ENCODE results near the gene OR8D1.

Gene OR8D1

DNA sequence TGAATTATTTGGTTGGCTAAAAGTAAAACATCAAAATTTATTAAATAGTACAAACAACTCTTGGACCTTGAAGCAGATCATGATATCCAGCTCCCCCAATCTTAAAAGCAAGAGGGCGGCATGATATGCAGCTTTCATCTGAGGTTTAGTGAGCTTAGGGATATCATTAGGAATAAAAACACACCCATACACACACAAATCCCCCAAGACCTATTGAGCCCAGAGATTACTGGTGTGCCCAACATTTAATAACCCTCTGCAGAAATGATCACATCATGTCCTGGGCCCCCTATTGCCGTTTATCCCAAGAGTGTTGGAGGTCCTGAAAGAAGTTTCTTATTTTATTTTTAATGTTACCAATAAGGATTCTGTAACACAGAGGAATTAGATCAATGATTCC is at the start of gene OR8D1:
OR8D1 (minus strand) TSS at position 101 of the 400 bp plus-strand sequence. CDS start 3,183 bp downstream, outside the sequence.
- Mint-ChIP-seq H3K27ac (no peak within 1 kb of the TSS), H3K27me3 (peaks cover 9% of the 10 kb centered on the region), H3K4me3 (no peak within 1 kb of the TSS), H3K4me1 (no peaks in the 10 kb centered on the region), H3K9me3 (no peaks in the 10 kb centered on the region), H3K36me3 (no peaks in the 10 kb centered on the region)
- ATAC-seq: no peak

DNA sequence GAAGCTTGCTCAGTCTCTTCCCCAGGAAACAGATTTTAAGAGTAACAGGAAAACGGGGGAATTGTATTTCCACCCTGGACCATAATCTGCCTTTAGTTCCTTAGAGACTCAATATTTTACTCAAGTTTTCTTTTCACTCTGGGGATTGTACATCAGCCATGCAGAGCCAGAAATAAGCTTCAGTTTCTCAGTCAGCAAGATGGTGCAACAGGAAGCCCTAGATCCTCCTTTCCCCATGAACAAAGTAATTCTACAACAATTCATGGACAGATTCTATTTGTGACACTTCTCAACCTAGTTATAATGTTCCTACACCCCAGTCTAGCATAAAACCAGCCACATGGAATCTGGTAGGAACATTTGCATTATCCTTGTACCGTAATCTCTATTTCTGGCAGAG is 45.8 kb upstream of the OR8D1 start:
- Mint-ChIP-seq H3K9me3 (peaks cover 3% of the 10 kb centered on the region), H3K27ac (no peak overlapping the region), H3K4me3 (no peak overlapping the region), H3K4me1 (no peaks in the 10 kb centered on the region), H3K27me3 (no peaks in the 10 kb centered on the region), H3K36me3 (no peaks in the 10 kb centered on the region)
- ATAC-seq: no peak

DNA sequence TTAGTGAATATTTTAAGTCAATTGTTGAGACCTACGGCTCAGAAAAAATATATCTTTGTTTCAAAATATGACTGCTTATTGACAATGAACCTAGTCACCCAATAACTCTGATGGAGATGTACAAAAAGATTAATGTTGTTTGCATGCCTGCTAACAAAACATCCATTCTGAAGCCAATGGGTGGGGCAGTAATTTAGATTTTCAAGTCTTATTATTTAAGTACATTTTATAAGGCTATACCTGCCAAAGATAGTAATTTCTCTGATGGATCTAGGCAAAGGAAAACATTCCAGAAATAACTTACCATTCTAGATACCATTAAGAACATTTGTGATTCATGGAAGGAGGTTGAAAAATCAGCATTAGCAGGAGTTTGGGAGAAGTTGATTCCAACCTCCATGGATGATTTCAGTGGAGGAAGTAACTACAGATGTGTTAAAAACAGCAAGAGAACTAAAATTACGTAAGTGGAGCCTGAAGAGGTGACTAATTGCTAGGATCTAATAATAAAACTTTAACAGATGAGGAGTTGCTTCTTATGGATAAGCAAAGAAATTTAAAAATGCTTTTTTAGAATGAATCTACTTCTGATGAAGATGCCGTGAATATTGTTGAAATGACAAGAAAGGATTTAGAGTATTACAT is 32.7 kb upstream of the OR8D1 start:
- no peak overlapping the region for H3K4me3 Mint-ChIP-seq
- H3K27me3 Mint-ChIP-seq: peaks cover 10% of the 10 kb centered on the region
- no peak for ATAC-seq
- H3K4me1 Mint-ChIP-seq: no peaks in the 10 kb centered on the region
- no peaks in the 10 kb centered on the region for H3K36me3 Mint-ChIP-seq
- peaks cover 7% of the 10 kb centered on the region for H3K9me3 Mint-ChIP-seq
- H3K27ac Mint-ChIP-seq: no peak overlapping the region

DNA sequence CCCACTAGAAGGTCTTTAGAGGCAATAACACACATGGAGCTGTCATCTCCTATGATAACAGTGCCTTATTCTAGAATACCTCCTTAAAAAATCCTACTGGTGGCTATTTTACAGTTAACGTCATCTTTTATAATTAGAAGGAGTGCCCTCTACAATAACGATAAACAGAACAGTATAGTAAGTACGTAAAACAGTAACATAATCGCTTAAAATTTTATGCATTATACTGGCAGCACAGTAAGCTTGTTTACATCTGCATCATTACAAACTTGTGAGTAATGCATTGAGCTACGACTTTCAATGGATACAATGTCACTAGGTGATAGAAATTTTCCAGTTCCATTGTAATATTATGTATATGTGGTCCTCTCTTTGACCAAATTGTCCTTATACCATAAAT is 30.6 kb upstream of the OR8D1 start:
- Mint-ChIP-seq H3K4me1 (peaks cover 3% of the 10 kb centered on the region), H3K4me3 (no peak overlapping the region)
- no peak for ATAC-seq

DNA sequence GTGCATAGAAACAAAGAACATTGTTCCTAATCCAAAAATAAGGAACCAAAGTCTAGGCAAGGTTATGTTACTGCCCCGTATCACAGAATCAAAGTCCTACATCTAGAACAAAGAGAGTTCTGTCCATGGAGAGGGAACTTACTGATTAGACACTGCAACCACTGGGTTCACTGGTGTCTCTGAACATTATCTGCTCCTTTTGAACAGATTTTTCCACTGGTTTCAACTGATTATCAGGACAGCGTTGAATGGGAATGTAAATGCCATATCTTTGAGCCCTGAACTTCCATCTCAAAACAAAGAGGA is 26.3 kb upstream of the OR8D1 start:
- Mint-ChIP-seq H3K9me3 (no peaks in the 10 kb centered on the region), H3K27ac (no peak overlapping the region), H3K36me3 (no peaks in the 10 kb centered on the region), H3K4me3 (no peak overlapping the region), H3K27me3 (no peaks in the 10 kb centered on the region), H3K4me1 (peaks cover 8% of the 10 kb centered on the region)
- ATAC-seq: no peak

More for the DNA sequence above, 30.6 kb upstream of the OR8D1 start:
- Mint-ChIP-seq H3K27ac (no peak overlapping the region), H3K9me3 (peaks cover 4% of the 10 kb centered on the region), H3K36me3 (no peaks in the 10 kb centered on the region), H3K27me3 (peaks cover 10% of the 10 kb centered on the region)

DNA sequence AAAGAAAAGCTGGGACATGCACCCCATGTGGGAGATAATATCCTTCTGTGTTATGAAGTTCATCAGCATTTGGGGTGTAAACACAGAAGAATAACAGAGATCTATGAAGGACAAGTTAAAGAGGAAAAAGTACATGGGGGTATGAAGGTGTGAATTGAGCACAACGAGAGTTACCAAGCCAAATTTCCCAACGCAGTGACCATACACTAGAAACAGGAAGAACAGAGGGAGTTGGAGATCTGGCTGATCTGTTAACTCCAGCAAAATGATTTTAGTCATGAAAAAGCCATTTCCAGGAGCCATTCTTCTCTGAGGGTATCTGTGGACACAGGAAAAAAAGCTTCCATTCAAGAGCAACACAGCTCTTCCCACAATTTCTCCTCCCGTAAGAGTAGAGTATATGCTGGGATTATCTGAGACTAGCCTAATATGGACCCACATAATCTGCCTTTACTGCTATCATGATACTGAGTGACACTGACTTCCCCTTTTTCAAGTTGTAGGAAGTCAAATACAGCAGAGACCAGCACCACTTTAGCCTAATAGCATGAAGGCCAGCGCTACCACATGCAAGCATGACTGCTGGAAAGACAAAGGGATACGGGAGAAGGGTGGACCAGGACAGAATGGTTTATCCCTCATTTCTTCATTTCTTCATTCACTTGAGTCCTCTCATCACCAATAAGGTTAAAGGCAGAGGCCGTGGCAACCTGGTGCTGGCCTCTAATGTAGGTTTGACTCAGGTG is 25.8 kb upstream of the OR8D1 start:
- Mint-ChIP-seq H3K4me1 (peaks cover 8% of the 10 kb centered on the region), H3K27me3 (no peaks in the 10 kb centered on the region), H3K36me3 (no peaks in the 10 kb centered on the region), H3K27ac (no peak overlapping the region), H3K4me3 (no peak overlapping the region), H3K9me3 (no peaks in the 10 kb centered on the region)
- ATAC-seq: no peak

DNA sequence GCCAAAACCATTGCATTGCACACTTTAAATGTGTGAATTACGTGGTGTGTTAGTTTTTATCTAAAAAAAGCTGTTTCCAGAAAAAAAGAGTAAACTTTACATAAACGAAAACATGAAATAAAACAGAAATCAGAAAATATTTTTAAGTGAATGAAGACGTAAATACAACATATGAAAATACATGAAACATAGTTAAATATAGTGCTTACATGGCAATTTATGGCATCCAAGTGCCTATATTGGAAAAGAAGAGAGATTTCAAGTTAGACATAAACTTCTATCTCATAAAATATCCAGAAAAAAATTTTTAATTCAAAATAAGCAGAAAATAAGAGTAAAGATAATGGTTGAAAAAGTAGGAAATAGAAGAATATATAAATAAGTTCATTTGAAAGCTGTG is 18.1 kb upstream of the OR8D1 start:
- no peaks in the 10 kb centered on the region for H3K27me3 Mint-ChIP-seq
- H3K27ac Mint-ChIP-seq: no peak overlapping the region
- ATAC-seq: no peak
- H3K4me1 Mint-ChIP-seq: peaks cover 21% of the 10 kb centered on the region
- no peaks in the 10 kb centered on the region for H3K9me3 Mint-ChIP-seq
- H3K36me3 Mint-ChIP-seq: no peaks in the 10 kb centered on the region
- H3K4me3 Mint-ChIP-seq: no peak overlapping the region

DNA sequence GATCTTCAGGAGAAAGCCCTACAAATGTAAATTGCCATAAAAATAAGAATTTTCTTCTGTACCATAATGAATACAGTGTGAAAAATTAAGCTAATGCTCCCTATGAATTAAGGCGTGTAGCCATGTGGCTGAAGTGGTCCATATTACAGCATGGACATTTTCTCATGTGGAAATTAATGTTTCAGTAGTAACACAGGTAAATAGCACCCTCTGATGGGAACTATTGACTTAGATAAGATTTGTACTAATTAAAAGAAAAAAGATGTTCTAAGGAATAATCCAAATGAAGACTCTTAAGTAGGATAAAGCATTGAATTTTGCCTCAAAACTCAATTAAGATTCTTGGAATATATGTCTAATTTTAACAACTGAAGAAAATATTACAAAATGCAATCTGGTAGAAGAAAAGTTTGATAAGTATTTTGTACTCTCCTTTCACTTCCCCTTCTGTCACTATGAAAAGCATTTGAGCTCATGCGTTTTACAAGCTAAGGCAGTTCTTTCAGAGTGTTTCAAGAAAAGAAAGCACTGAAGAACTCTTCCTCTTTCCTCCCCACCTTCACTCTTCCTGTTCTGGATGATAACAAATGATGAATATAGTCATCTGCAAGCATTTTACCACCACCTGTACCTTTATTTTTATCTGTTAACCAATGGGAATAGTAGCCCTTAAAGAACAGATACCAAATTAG is 16.2 kb upstream of the OR8D1 start:
- no peaks in the 10 kb centered on the region for H3K9me3 Mint-ChIP-seq
- peak; percentile 85 for ATAC-seq
- H3K36me3 Mint-ChIP-seq: no peaks in the 10 kb centered on the region
- H3K27ac Mint-ChIP-seq: peak overlapping the region; percentile 4
- H3K4me3 Mint-ChIP-seq: peak overlapping the region; percentile 6
- H3K27me3 Mint-ChIP-seq: no peaks in the 10 kb centered on the region
- peaks cover 30% of the 10 kb centered on the region for H3K4me1 Mint-ChIP-seq

DNA sequence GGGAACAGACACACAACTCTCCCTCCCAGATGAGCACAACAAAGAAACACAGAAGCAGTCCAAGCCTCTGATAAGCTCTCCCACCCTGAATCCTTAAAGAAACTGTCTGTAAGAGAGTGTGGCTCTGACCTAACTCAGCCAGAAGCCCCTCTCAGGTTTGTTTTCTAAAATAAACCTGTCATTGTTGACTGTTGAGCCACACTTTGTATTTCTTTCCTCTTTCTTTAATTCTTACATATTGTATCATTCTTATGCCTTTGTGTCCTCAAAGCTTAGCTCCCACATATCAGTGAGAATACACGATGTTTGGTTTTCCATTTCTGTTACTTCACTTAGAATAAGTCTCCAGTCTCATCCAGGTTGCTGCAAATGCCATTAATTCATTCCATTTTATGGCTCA is 14.0 kb upstream of the OR8D1 start:
- no peak overlapping the region for H3K27ac Mint-ChIP-seq
- H3K36me3 Mint-ChIP-seq: no peaks in the 10 kb centered on the region
- H3K4me3 Mint-ChIP-seq: no peak overlapping the region
- ATAC-seq: no peak
- H3K27me3 Mint-ChIP-seq: no peaks in the 10 kb centered on the region
- no peaks in the 10 kb centered on the region for H3K9me3 Mint-ChIP-seq
- H3K4me1 Mint-ChIP-seq: peaks cover 39% of the 10 kb centered on the region

DNA sequence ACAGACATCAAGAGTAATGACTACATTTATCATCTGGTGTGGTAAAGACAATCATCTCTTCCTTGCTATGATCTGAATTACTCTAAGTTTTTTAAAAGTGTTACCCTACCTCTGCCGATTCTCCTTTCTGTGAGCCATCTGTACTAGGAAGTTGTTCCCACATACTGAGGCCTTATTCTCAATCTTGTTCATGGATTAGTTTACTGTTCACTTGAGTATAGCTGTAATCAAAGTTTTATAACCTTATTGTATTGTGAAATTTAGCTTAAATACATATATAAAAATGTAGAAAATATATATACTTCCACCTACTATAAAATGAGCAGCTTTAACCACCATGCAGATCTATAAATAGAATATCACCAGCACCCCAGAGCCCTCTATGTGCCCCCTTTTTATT is 8.6 kb upstream of the OR8D1 start:
- ATAC-seq: no peak
- Mint-ChIP-seq H3K9me3 (peaks cover 2% of the 10 kb centered on the region), H3K27me3 (no peaks in the 10 kb centered on the region), H3K4me1 (peaks cover 18% of the 10 kb centered on the region), H3K4me3 (no peak overlapping the region), H3K36me3 (no peaks in the 10 kb centered on the region), H3K27ac (no peak overlapping the region)

DNA sequence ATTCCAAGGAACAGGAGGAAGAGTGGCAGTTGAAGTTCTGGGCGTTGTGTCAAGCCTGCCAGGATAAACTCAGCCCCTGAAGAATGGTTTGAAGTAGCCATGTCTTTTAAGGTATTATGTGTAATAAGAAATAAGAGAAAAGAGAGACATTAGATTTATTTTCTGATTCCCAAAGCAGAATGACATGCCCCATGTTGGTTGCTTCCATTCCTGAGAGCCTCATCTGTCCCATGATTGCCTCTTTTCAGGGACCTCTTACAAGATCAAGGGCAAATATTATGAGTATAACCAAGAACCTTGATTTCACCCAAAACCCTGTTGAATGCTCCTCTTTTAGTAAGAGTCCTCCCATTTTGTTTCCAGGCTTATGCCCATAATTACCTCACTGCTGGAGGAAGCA is 6.3 kb upstream of the OR8D1 start, which contains the start of gene OR8D2:
OR8D2 (minus strand) TSS at position 101 of the 400 bp plus-strand sequence; CDS start at position 101, 0 bp downstream.
- no peak within 1 kb of the TSS for H3K4me3 Mint-ChIP-seq
- H3K27me3 Mint-ChIP-seq: peaks cover 9% of the 10 kb centered on the region
- ATAC-seq: no peak
- H3K36me3 Mint-ChIP-seq: no peaks in the 10 kb centered on the region
- peaks cover 11% of the 10 kb centered on the region for H3K4me1 Mint-ChIP-seq
- peaks cover 2% of the 10 kb centered on the region for H3K9me3 Mint-ChIP-seq
- H3K27ac Mint-ChIP-seq: no peak within 1 kb of the TSS

DNA sequence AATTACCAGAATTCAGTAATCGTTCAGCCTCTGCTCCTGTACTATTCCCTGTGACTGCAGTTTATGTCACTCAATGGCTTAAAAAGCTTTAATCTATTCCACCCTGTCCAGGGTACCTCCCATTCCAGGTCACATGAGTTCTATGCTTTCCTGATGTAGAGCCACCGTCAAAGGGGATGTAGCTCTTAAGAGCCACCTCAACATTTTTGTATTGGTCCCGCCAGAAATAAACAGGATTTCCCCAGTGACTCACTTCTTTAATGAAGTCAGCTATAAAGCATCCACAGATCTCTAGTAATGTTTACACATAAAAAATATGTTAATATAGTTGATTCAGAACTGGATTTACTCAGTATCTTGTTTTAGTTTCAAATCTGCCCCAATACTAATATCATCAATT is 1.3 kb upstream of the OR8D1 start:
- no peaks in the 10 kb centered on the region for H3K36me3 Mint-ChIP-seq
- H3K9me3 Mint-ChIP-seq: no peaks in the 10 kb centered on the region
- H3K4me3 Mint-ChIP-seq: no peak overlapping the region
- H3K4me1 Mint-ChIP-seq: no peaks in the 10 kb centered on the region
- no peak for ATAC-seq
- H3K27ac Mint-ChIP-seq: no peak overlapping the region
- peaks cover 9% of the 10 kb centered on the region for H3K27me3 Mint-ChIP-seq

DNA sequence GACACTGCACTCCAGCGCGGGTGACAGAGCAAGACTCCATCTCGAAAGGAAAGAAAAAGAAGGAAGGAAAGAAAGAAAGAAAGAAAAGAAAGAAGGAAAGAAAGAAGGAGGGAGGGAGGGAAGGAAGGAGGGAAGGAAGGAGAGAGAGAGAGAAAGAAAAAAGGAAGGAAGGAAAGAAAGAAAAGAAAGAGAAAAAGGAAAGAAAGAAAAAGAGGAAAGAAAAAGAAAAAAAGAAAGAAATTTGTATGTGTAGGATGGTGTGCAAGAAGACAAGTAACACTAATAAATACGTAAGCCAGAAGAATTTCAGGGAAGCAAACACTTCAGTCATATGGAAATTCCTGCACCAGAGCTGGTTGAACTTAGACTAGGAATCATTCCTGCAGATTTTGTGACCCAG is 618 bp downstream of the OR8D1 start:
- no peak overlapping the region for H3K27ac Mint-ChIP-seq
- H3K4me3 Mint-ChIP-seq: no peak overlapping the region
- no peaks in the 10 kb centered on the region for H3K4me1 Mint-ChIP-seq
- no peak for ATAC-seq
- peaks cover 9% of the 10 kb centered on the region for H3K27me3 Mint-ChIP-seq
- no peaks in the 10 kb centered on the region for H3K9me3 Mint-ChIP-seq
- no peaks in the 10 kb centered on the region for H3K36me3 Mint-ChIP-seq

DNA sequence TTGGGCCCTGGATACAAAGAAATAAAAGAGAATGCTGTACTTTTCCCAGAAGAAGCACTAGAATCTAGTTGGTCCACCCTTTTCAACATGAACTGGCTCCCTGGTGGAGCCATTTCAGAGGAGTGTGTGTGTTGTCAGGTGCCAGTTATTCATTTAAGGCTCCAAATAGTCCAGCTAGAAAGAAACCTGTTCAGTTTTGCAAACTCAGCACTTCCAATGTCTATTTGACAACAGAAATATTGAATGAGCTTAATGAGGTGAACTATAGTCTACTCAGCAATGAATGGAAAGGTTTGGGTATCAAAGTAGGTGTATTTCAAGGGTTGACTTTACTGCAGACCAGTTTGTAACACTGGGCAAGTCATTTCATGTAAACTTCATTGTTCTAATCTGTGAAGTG is 2.1 kb downstream of the OR8D1 start:
- H3K27ac Mint-ChIP-seq: no peak overlapping the region
- no peak for ATAC-seq
- peaks cover 8% of the 10 kb centered on the region for H3K27me3 Mint-ChIP-seq
- no peak overlapping the region for H3K4me3 Mint-ChIP-seq
- no peaks in the 10 kb centered on the region for H3K36me3 Mint-ChIP-seq
- no peaks in the 10 kb centered on the region for H3K9me3 Mint-ChIP-seq
- no peaks in the 10 kb centered on the region for H3K4me1 Mint-ChIP-seq

DNA sequence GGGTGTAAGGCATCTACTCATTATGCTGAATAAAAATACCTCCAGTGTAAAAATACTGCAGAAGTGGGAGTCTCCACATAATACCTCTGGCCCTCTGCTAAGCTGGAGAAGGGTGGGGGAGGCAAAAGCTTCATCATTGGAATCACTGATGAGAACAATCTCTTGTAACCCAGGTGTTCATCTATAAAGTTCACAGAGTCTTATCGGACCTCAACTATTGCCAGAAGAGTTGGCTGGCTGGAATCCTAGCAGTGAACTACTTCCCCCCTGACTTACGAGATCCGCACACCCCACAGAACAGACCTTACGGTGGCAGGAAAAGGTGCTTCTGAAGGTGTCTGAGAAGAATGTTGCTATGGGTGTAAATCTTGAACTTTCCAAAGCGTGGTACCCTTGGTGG is 2.5 kb downstream of the OR8D1 start:
- H3K4me1 Mint-ChIP-seq: no peaks in the 10 kb centered on the region

DNA sequence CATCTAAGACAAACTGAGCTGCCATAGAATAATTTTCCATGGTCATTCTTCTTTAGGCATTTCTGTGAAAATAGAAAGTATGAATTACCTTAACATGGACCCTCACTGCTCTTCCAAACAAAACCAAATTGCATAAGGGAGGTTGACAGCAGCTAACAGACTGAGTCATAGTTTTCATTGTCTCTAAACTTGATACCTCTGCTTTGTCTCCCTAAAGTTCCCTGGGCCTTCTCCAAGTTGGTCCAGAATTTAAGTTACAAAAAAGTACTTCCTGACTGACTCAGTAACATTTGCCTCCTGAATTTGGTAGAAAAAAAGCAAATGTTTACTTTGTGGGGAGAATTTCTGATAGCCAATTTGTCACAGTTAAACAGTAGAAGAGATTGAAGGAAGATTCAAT is 3.0 kb downstream of the OR8D1 start:
- no peak overlapping the region for H3K27ac Mint-ChIP-seq
- no peaks in the 10 kb centered on the region for H3K9me3 Mint-ChIP-seq
- H3K27me3 Mint-ChIP-seq: peaks cover 10% of the 10 kb centered on the region
- no peaks in the 10 kb centered on the region for H3K4me1 Mint-ChIP-seq
- no peaks in the 10 kb centered on the region for H3K36me3 Mint-ChIP-seq
- H3K4me3 Mint-ChIP-seq: no peak overlapping the region
- no peak for ATAC-seq

More for the DNA sequence above, 2.5 kb downstream of the OR8D1 start:
- Mint-ChIP-seq H3K36me3 (no peaks in the 10 kb centered on the region), H3K27me3 (peaks cover 8% of the 10 kb centered on the region), H3K27ac (no peak overlapping the region), H3K9me3 (no peaks in the 10 kb centered on the region), H3K4me3 (no peak overlapping the region)
- ATAC-seq: no peak

All from stimulated activated memory B cell treated with anti-CD40 and anti-IgM and Interleukin-4, amounts not matched to agents 10 μg/mL and 1 μg/mL and 100 μg/mL, for 72 hours (primary cell).